ENCODE measurements around the gene EML5.

The EML5 gene

DNA sequence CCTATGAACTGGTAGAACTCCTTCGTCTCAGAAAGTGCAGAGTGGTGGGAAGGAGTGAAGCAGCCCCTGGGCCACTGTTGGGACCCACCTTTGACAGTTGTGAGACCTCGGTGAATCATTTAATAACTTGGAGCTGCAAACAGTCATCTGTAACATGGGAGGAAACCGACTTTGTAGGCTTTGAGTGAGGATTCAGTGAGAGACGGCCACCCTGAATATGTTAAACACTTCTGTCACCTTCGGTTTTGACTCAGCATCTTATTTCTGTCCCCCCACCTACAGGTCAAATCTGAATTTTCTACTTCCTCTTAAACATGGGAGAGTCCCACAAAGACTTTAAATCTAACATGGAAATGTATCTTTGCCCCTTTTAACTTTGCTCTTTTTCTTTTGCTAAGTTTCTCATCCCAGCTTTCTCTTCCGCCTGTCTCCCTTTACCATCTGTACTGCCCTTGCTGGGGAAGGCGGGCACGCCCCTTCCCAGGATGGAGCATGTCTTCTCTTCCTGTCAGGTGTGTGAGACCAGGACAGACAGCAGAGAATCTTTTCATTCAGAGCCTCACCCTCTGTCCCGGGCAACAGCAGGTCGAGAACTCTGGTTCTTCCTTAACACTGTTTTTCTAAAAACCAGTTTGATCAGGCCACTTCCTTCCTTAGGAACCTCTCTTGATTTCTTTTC is 192.9 kb downstream of the EML5 start:
- Histone ChIP-seq H3K18ac (ENCODE audit: low read length) (no peak overlapping the region), H3K14ac (ENCODE audit: low read length) (no peak overlapping the region), H3K79me1 (ENCODE audit: low read length) (no peaks in the 10 kb centered on the region), H2BK120ac (ENCODE audit: insufficient read depth, low read length, poor library complexity) (no peak overlapping the region), H2BK5ac (ENCODE audit: low read depth, low read length, poor library complexity) (no peak overlapping the region), H4K8ac (ENCODE audit: low read depth, low read length) (no peak overlapping the region), H2AK5ac (ENCODE audit: low read length) (no peak overlapping the region), H3K27ac (ENCODE audit: low read depth, low read length) (no peak overlapping the region), H3K4me3 (ENCODE audit: low read depth, low read length) (no peak overlapping the region), H4K12ac (ENCODE audit: low read depth, low read length) (no peak overlapping the region), H3K9ac (ENCODE audit: low read length) (no peak overlapping the region), H4K91ac (ENCODE audit: low read depth, low read length) (no peak overlapping the region), H3K9me3 (ENCODE audit: insufficient read depth, low read depth, low read length) (no peaks in the 10 kb centered on the region), H3K27me3 (ENCODE audit: insufficient read depth, low read length) (no peaks in the 10 kb centered on the region), H3K4ac (ENCODE audit: low read depth, low read length) (no peak overlapping the region), H3K4me2 (ENCODE audit: low read length) (no peak overlapping the region), H3K36me3 (ENCODE audit: control insufficient read depth in 1 of 2, insufficient read depth in 2 of 2, low read length in 2 of 2) (peaks cover 33 to 54% of the 10 kb centered on the region in 2 experiments), H3K4me1 (ENCODE audit: control insufficient read depth in 1 of 2, insufficient read depth in 2 of 2, low read length in 2 of 2) (no peaks in the 10 kb centered on the region), H3K79me2 (ENCODE audit: control insufficient read depth, insufficient read depth, low read length, poor library complexity) (no peaks in the 10 kb centered on the region), H2AFZ (ENCODE audit: insufficient read depth, low read length, poor library complexity) (no peak overlapping the region), H2BK12ac (ENCODE audit: low read length) (no peak overlapping the region), H3K23ac (ENCODE audit: low read length) (no peak overlapping the region)
- DNase-seq = no peak
- no CpG with 5 or more reads among the region's 10 CpGs for WGBS (ENCODE audit: extremely low coverage, insufficient coverage, insufficient read length)

GRCh38 chr14:88599326-88599725 is 193.4 kb downstream of the EML5 start:
- no peak overlapping the region for H2AFZ ChIP-seq (ENCODE audit: insufficient read depth, low read length, poor library complexity)
- no peaks in the 10 kb centered on the region for H3K79me2 ChIP-seq (ENCODE audit: control insufficient read depth, insufficient read depth, low read length, poor library complexity)
- H3K4me1 ChIP-seq (ENCODE audit: control insufficient read depth in 1 of 2, insufficient read depth in 2 of 2, low read length in 2 of 2) = no peaks in the 10 kb centered on the region
- no peak overlapping the region for H3K4me3 ChIP-seq (ENCODE audit: low read depth, low read length)
- H3K27ac ChIP-seq (ENCODE audit: low read depth, low read length) = no peak overlapping the region
- no peak overlapping the region for H3K9ac ChIP-seq (ENCODE audit: low read length)
- no peak overlapping the region for H2BK12ac ChIP-seq (ENCODE audit: low read length)
- no peak overlapping the region for H3K4ac ChIP-seq (ENCODE audit: low read depth, low read length)
- H4K91ac ChIP-seq (ENCODE audit: low read depth, low read length) = no peak overlapping the region
- no peaks in the 10 kb centered on the region for H3K79me1 ChIP-seq (ENCODE audit: low read length)
- no peak overlapping the region for H2AK5ac ChIP-seq (ENCODE audit: low read length)
- DNase-seq = no peak
- H4K12ac ChIP-seq (ENCODE audit: low read depth, low read length) = no peak overlapping the region
- H3K9me3 ChIP-seq (ENCODE audit: insufficient read depth, low read depth, low read length) = no peaks in the 10 kb centered on the region
- no peak overlapping the region for H2BK120ac ChIP-seq (ENCODE audit: insufficient read depth, low read length, poor library complexity)
- H3K18ac ChIP-seq (ENCODE audit: low read length) = no peak overlapping the region
- H3K27me3 ChIP-seq (ENCODE audit: insufficient read depth, low read length) = no peaks in the 10 kb centered on the region
- no peak overlapping the region for H4K8ac ChIP-seq (ENCODE audit: low read depth, low read length)
- H3K14ac ChIP-seq (ENCODE audit: low read length) = no peak overlapping the region
- H3K36me3 ChIP-seq (ENCODE audit: control insufficient read depth in 1 of 2, insufficient read depth in 2 of 2, low read length in 2 of 2) = peaks cover 30 to 52% of the 10 kb centered on the region in 2 experiments
- no CpG with 5 or more reads among the region's 8 CpGs for WGBS (ENCODE audit: extremely low coverage, insufficient coverage, insufficient read length)
- no peak overlapping the region for H2BK5ac ChIP-seq (ENCODE audit: low read depth, low read length, poor library complexity)
- H3K23ac ChIP-seq (ENCODE audit: low read length) = no peak overlapping the region
- no peak overlapping the region for H3K4me2 ChIP-seq (ENCODE audit: low read length)

DNA sequence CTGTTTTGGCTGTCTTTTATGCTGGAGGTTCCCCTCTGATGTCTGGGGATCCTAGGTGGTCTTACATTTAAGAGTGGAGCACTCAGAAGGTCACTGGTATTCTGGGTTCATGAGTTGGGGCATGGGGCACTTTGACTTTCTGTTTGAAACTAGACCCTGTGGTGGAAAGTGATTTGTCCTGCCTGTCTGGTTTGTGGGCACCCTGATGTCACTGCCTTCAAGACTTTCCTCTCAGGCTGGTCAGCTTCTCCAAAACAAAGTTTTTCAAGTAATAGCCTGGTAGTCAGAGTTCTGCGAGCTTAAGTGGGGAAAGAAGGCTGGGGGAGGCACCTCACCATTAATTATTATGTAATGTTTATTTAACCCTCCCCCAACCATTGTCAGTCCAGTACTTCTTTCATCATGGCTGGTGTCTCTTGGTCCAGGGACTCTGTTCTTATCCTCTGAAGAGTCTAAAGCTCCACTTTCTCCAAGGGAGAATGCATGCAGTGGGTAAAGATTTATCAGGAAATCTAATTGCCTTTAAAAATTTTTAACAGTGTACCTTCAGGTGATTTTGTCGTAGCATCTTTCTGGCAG is 194.6 kb downstream of the EML5 start:
- H3K18ac ChIP-seq (ENCODE audit: low read length) = no peak overlapping the region
- H3K27ac ChIP-seq (ENCODE audit: low read depth, low read length) = no peak overlapping the region
- H3K79me2 ChIP-seq (ENCODE audit: control insufficient read depth, insufficient read depth, low read length, poor library complexity) = no peaks in the 10 kb centered on the region
- no peak overlapping the region for H3K14ac ChIP-seq (ENCODE audit: low read length)
- H3K4me1 ChIP-seq (ENCODE audit: control insufficient read depth in 1 of 2, insufficient read depth in 2 of 2, low read length in 2 of 2) = no peaks in the 10 kb centered on the region
- no peak overlapping the region for H3K9ac ChIP-seq (ENCODE audit: low read length)
- H3K79me1 ChIP-seq (ENCODE audit: low read length) = no peaks in the 10 kb centered on the region
- no peak for DNase-seq
- H3K4ac ChIP-seq (ENCODE audit: low read depth, low read length) = no peak overlapping the region
- no peaks in the 10 kb centered on the region for H3K27me3 ChIP-seq (ENCODE audit: insufficient read depth, low read length)
- peaks cover 28 to 49% of the 10 kb centered on the region in 2 experiments for H3K36me3 ChIP-seq (ENCODE audit: control insufficient read depth in 1 of 2, insufficient read depth in 2 of 2, low read length in 2 of 2)
- no peak overlapping the region for H4K91ac ChIP-seq (ENCODE audit: low read depth, low read length)
- no peak overlapping the region for H3K4me2 ChIP-seq (ENCODE audit: low read length)
- no peak overlapping the region for H2BK12ac ChIP-seq (ENCODE audit: low read length)
- no peak overlapping the region for H3K23ac ChIP-seq (ENCODE audit: low read length)
- no peak overlapping the region for H2BK5ac ChIP-seq (ENCODE audit: low read depth, low read length, poor library complexity)
- WGBS (ENCODE audit: extremely low coverage, insufficient coverage, insufficient read length) = no CpG with 5 or more reads among the region's 2 CpGs
- no peak overlapping the region for H3K4me3 ChIP-seq (ENCODE audit: low read depth, low read length)
- no peak overlapping the region for H2AK5ac ChIP-seq (ENCODE audit: low read length)
- H2BK120ac ChIP-seq (ENCODE audit: insufficient read depth, low read length, poor library complexity) = no peak overlapping the region
- H4K12ac ChIP-seq (ENCODE audit: low read depth, low read length) = no peak overlapping the region
- no peaks in the 10 kb centered on the region for H3K9me3 ChIP-seq (ENCODE audit: insufficient read depth, low read depth, low read length)
- H4K8ac ChIP-seq (ENCODE audit: low read depth, low read length) = no peak overlapping the region
- no peak overlapping the region for H2AFZ ChIP-seq (ENCODE audit: insufficient read depth, low read length, poor library complexity)

DNA sequence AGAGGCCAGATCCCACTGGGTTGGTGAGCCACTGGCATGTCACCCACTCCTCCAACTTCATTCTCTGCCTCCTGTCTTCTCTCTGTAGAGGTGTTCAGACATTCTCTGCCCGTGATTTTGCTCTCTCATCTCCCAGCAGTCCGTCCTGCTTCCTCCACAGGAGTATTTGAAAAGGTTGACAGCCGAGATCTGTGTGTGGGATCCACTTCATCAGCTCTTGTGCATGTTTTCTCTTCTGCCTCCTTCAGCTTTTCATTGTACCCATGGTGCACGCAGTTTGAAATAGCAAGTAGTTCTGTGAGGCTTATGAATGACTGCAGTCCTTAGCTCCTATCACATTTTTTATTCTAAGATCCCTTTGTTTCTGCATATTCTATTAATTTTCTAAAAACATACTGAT is 195.2 kb downstream of the EML5 start:
- no peaks in the 10 kb centered on the region for H3K79me2 ChIP-seq (ENCODE audit: control insufficient read depth, insufficient read depth, low read length, poor library complexity)
- H2BK5ac ChIP-seq (ENCODE audit: low read depth, low read length, poor library complexity) = no peak overlapping the region
- no peak overlapping the region for H4K12ac ChIP-seq (ENCODE audit: low read depth, low read length)
- H3K79me1 ChIP-seq (ENCODE audit: low read length) = no peaks in the 10 kb centered on the region
- no peak overlapping the region for H2AFZ ChIP-seq (ENCODE audit: insufficient read depth, low read length, poor library complexity)
- no peak for DNase-seq
- H4K8ac ChIP-seq (ENCODE audit: low read depth, low read length) = no peak overlapping the region
- H3K36me3 ChIP-seq (ENCODE audit: control insufficient read depth in 1 of 2, insufficient read depth in 2 of 2, low read length in 2 of 2) = peaks cover 25 to 46% of the 10 kb centered on the region in 2 experiments
- H3K4me3 ChIP-seq (ENCODE audit: low read depth, low read length) = no peak overlapping the region
- no peak overlapping the region for H2BK120ac ChIP-seq (ENCODE audit: insufficient read depth, low read length, poor library complexity)
- H3K4me2 ChIP-seq (ENCODE audit: low read length) = no peak overlapping the region
- H3K9me3 ChIP-seq (ENCODE audit: insufficient read depth, low read depth, low read length) = no peaks in the 10 kb centered on the region
- no peak overlapping the region for H2AK5ac ChIP-seq (ENCODE audit: low read length)
- no peak overlapping the region for H2BK12ac ChIP-seq (ENCODE audit: low read length)
- H4K91ac ChIP-seq (ENCODE audit: low read depth, low read length) = no peak overlapping the region
- H3K18ac ChIP-seq (ENCODE audit: low read length) = no peak overlapping the region
- no peak overlapping the region for H3K23ac ChIP-seq (ENCODE audit: low read length)
- no peaks in the 10 kb centered on the region for H3K27me3 ChIP-seq (ENCODE audit: insufficient read depth, low read length)
- H3K9ac ChIP-seq (ENCODE audit: low read length) = no peak overlapping the region
- no CpG with 5 or more reads among the region's 4 CpGs for WGBS (ENCODE audit: extremely low coverage, insufficient coverage, insufficient read length)
- H3K14ac ChIP-seq (ENCODE audit: low read length) = no peak overlapping the region
- no peak overlapping the region for H3K4ac ChIP-seq (ENCODE audit: low read depth, low read length)
- H3K27ac ChIP-seq (ENCODE audit: low read depth, low read length) = no peak overlapping the region
- no peaks in the 10 kb centered on the region for H3K4me1 ChIP-seq (ENCODE audit: control insufficient read depth in 1 of 2, insufficient read depth in 2 of 2, low read length in 2 of 2)

Data from trophoblast cell (in vitro differentiated cells and primary cell).